Measurements from ENCODE around the gene CLDN6. TPM values are rescaled to one million over a fixed set of nuclear protein-coding genes. Genes with fewer than 3 reads are reported as not detected.

CLDN6 gene
- total RNA-seq, 1 donor from 2014 or later: 319 TPM

- H3K4me3 ChIP-seq (ENCODE audit: low read depth, low read length): no peak within 1 kb of the TSS
- no peak for DNase-seq (ENCODE audit: low read depth)
- no peaks in the 10 kb centered on the region for H3K36me3 ChIP-seq (ENCODE audit: control insufficient read depth, insufficient read depth, low read length)
- no peak for TF ChIP-seq CTCF (IDR thresholded peaks at IDR 0.05; ENCODE audit: insufficient read depth, low read length, poor library complexity, severe bottlenecking)
- H3K27me3 ChIP-seq (ENCODE audit: control insufficient read depth, insufficient read depth, low read length): peaks cover 12% of the 10 kb centered on the region
Measured at GRCh38 chr16:3012828-3013420, 5.1 kb downstream of the CLDN6 start, which contains the start of gene CLDN9. TSS of gene CLDN9 (plus strand) at chr16:3012923. CDS start at chr16:3013363, 440 bp downstream.

GRCh38 chr16:3012246-3012645, 5.7 kb downstream of the CLDN6 start:
- Histone ChIP-seq H3K4me3 (ENCODE audit: low read depth, low read length) (no peak overlapping the region), H3K36me3 (ENCODE audit: control insufficient read depth, insufficient read depth, low read length) (no peaks in the 10 kb centered on the region), H3K27me3 (ENCODE audit: control insufficient read depth, insufficient read depth, low read length) (peaks cover 12% of the 10 kb centered on the region)
- TF ChIP-seq CTCF (IDR thresholded peaks at IDR 0.05; ENCODE audit: insufficient read depth, low read length, poor library complexity, severe bottlenecking): no peak
- no peak for DNase-seq (ENCODE audit: low read depth)

- DNase-seq (ENCODE audit: low read depth): no peak
- no peaks in the 10 kb centered on the region for H3K36me3 ChIP-seq (ENCODE audit: control insufficient read depth, insufficient read depth, low read length)
- H3K4me3 ChIP-seq (ENCODE audit: low read depth, low read length): no peak overlapping the region
- peaks cover 12% of the 10 kb centered on the region for H3K27me3 ChIP-seq (ENCODE audit: control insufficient read depth, insufficient read depth, low read length)
- no peak for TF ChIP-seq CTCF (IDR thresholded peaks at IDR 0.05; ENCODE audit: insufficient read depth, low read length, poor library complexity, severe bottlenecking)
Measured at GRCh38 chr16:3010510-3010909, 7.5 kb downstream of the CLDN6 start.

- no peak overlapping the region for H3K4me3 ChIP-seq (ENCODE audit: low read depth, low read length)
- H3K27me3 ChIP-seq (ENCODE audit: control insufficient read depth, insufficient read depth, low read length): peaks cover 14% of the 10 kb centered on the region
- no peak for DNase-seq (ENCODE audit: low read depth)
- H3K36me3 ChIP-seq (ENCODE audit: control insufficient read depth, insufficient read depth, low read length): no peaks in the 10 kb centered on the region
- no peak for TF ChIP-seq CTCF (IDR thresholded peaks at IDR 0.05; ENCODE audit: insufficient read depth, low read length, poor library complexity, severe bottlenecking)
Measured at GRCh38 chr16:3009568-3010390, 8.2 kb downstream of the CLDN6 start.

GRCh38 chr16:3008690-3009037, 9.3 kb downstream of the CLDN6 start:
- no peak overlapping the region for H3K4me3 ChIP-seq (ENCODE audit: low read depth, low read length)
- no peak for DNase-seq (ENCODE audit: low read depth)
- peaks cover 15% of the 10 kb centered on the region for H3K27me3 ChIP-seq (ENCODE audit: control insufficient read depth, insufficient read depth, low read length)
- TF ChIP-seq CTCF (IDR thresholded peaks at IDR 0.05; ENCODE audit: insufficient read depth, low read length, poor library complexity, severe bottlenecking): no peak
- H3K36me3 ChIP-seq (ENCODE audit: control insufficient read depth, insufficient read depth, low read length): no peaks in the 10 kb centered on the region

Measured in kidney epithelial cell (primary cell).